HL-60/S4 treated with retinoic acid at 250 ng/mL for 4 days and 3 days (cell line): ENCODE measurements around the gene ZC3H4.

Experiments used
- in situ Hi-C: fragments of 300-500 bp; cut with MboI; formaldehyde crosslinking; loops from 2 replicates; pipeline ENCODE4 v1.7.0; 2022; ENCODE audit warnings: low sequenced_read_pairs

ZC3H4 gene

DNA sequence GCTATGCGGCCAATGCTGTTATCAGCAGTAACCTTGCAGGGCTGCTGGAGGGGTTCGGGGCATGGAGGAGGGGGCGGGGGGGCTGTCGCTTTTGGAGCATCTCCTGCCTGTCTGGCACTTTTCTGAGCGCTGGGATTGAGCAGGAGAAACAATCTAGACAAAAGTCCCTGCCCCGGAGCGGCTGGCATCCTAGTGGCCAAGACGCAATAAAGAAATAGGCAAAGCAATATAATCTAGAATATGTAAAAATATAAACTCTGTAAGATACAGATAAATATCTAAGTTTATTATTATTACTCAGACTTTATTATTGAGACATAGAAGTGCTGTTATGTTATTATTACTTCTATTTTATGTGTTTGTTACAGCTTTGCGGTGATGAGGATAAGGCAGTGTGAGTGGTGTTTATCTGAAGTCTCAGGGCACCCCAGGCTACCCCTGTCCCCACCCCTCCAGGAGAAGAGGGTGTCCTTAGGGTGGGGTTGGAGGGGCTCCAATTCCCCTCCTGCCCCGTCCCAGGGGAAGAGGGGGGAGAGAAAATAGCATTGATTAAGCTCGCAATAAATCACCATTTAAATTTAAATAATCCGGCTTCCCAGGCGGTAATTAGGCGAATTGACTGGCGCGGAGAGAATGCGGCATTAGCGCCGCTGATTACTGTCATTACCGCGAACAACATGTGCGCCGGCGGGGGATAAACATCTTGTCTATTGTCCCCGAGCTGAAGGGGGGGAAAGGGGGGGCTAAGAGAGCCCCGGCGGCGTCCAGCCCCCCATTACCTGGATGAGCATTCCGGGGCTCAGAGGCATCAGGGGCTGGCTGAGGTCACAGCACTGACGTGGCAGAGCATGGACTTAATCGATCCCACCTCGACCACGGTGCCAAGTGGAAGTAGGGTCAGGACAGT lies 90.8 kb downstream of the ZC3H4 start:
- in situ Hi-C loops = no loop called here

DNA sequence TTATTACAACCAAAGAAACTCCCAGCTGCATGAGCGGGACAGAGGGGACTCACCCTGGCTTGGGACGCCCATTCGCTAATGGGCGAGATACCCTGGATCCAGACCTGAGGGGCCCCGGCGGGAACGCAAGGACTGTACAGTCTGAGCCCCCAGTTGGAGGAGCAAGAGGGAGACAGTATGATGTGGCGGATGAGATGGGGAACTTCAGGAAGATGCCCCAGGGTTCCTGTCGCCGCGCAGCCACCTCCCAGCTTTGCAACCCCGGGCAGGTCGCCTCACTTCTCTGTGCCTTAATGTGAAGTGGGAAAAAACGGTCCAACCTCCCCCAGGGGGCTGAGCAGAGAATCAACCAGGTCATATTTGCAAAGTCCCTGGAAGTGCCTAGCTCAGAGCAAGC lies 91.4 kb downstream of the ZC3H4 start:
- in situ Hi-C loops = no loop called here

DNA sequence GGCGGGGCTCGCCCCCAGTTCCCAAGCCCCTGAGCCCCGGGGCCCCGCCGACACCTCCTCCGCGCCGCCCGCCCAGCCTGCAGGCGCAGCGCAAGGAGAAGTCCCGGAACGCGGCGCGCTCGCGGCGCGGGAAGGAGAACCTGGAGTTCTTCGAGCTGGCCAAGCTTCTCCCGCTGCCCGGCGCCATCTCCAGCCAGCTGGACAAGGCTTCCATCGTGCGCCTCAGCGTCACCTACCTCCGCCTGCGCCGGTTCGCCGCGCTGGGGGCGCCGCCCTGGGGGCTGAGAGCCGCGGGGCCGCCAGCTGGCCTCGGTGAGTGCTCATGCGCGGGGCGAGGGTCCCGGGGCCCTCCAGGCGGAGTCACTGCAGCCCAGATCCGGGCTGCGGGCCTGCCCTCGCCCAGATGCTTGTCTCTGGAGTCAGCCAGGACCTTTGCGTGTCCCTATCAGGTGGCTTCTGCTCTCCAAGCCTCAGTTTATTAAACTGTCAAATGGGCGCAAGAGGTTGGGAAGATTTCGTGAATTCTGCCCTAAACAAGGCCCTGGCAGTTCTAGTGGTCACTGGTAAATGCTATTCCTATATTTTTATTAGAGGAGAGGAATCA lies 91.9 kb downstream of the ZC3H4 start:
- in situ Hi-C loops = no loop called here

DNA sequence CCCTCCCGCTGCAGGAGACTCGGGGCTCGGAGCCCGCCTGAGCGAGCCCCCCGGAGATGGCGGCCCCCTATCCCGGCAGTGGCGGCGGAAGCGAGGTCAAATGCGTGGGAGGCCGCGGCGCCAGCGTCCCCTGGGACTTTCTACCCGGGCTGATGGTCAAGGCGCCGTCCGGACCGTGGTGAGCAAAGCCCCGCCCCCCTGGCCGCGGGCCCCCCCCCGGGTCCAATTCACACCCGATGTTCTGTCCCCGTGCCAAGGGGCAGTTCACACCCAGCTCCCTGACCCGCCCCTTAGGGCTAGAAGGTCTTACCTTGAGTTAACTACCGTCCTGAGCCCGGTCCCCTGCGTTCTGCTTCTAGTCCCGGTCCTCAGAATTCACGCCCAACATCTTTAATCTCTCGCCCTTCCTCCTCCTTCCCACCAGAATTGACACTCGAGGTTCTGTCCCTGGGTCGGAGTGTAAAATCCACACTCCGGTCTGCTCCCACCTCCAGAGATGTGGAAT lies 92.5 kb downstream of the ZC3H4 start:
- in situ Hi-C loops = no loop called here

DNA sequence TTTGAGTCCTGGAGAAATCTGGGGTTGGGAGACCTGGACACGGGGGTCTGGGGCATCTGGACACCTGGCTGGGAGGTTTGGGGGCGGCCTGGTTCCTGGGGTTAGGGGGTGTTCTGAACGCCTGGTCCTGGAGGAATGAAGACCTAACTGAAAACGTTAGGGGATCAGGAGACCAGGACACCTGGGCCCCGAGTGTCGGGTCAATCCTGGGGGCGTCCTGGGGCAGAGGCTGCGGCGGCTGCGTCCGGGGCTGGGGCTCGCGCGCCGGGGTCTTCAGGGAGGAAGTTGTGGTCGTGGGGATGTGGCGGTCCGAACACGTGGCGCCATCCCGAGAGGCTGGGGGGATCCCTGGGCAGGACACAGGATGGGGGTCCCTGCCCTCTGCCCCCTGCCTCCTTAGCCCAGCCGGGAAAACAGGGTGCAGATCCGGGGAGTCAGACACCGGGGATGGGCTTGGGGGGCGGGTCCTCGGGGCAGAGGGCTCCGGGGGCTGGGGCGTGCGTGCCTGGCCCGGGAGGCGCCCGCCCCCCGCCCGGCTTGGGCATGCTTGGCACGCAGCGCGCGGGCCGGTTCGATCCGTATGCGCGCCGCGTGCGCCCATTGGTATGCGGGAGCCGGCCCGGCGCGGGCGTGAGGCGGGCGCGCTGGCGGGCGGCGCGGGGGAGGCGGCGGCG lies 93.3 kb downstream of the ZC3H4 start:
- in situ Hi-C loops = no loop called here

DNA sequence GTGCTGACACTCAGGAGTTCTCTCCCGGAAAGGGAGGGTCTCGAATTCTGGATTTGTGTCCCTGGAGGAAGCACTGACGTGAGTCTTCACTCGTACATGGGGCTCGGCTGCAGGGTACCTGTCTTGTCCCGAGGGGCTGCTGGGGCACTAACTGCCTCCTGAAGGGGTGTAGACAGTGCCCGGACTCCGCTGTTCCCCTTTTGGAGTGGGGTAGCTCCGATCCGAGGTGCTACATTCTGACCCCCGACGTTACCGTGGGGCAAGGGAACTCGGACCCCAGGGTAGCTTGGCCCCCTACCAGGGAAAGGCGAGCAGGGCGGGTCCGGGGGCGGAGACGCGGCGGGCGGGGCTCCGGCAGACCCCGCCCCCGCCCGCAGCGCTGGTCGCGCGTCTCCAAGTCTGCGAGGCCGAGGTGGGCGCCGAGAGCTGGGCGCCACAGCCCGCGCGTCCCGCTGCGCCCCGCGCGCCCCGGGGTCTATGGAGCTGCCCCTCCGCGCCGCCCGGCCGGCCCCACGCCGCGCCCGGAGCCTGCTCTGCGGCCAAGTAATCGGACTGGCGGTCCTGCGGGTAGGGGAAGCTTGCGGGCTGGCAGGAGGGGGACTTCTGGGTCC lies 94.0 kb downstream of the ZC3H4 start, which contains the start of gene NPAS1:
NPAS1 (plus strand) TSS at position 407 of the 611 bp plus-strand sequence. CDS start 1,211 bp downstream, outside the sequence.
- in situ Hi-C loops = no loop called here

DNA sequence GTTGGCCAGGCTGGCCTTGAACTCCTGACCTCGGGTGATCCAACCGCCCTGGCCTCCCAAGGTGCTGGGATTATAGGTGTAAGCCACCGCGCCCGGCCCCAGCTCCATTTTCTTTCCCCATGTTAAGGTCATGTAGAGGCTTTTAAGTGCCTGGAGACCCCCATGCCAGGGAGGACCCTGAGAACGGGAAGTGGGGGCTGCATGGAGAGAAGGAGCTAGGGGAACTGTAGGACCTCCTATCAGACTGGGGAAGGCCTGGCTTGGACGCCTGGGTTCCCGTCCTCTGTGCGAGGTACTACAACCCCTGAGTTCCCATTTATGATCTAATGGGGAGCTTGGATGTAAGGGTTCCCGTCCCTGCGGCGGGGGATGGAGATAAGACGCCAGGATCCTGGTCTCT lies 94.7 kb downstream of the ZC3H4 start:
- in situ Hi-C loops = no loop called here
